Measurements from ENCODE around the gene TRAPPC12. TPM values are rescaled to one million over a fixed set of nuclear protein-coding genes. Genes with fewer than 3 reads are reported as not detected.
A peak's percentile ranks its signal among the peaks of the same experiment; 100 is the strongest.
"Not testable (repeated sequence)": the region's sequence is repeated elsewhere in the genome, so short reads cannot be mapped to it uniquely, and the experiment has no call there.

Gene TRAPPC12
- total RNA-seq, 2 experiments from 2014 or later, result 49.8 to 64.0 TPM

DNA sequence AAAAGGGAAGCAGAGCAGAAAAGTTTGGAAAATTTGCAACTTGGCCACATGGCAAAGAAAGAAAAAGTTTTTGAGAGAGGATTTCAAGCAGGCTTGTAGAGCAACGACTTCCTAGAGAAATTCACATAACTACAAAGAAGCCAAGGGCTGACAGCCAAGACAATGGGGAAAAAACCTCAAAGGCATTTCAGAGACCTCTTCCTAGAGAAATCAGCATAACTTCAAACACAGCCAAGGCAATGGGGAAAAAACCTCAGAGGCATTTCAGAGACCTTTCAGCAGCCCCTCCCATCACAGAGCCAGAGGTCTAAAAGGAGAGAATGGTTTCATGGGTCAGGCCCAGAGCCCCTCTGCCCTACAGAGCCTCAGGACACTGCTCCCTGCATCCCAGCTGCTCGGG, 132.6 kb downstream of the TRAPPC12 start:
- Mint-ChIP-seq H3K36me3 (ENCODE audit: low read depth) (peaks cover 92% of the 10 kb centered on the region), H3K9me3 (peaks cover 6% of the 10 kb centered on the region), H3K27ac (no peak overlapping the region), H3K27me3 (no peaks in the 10 kb centered on the region), H3K4me1 (ENCODE audit: low read depth) (peaks cover 24% of the 10 kb centered on the region), H3K4me3 (no peak overlapping the region)
- ChIA-PET POLR2A (no interaction called here), CTCF (no interaction called here)
- Histone ChIP-seq H3K27ac (ENCODE audit: low read depth in 1 of 2, low read length in 2 of 2) (no peak overlapping the region), H3K4me1 (ENCODE audit: insufficient read depth, low read length) (no peaks in the 10 kb centered on the region), H3K36me3 (ENCODE audit: insufficient read depth, low read length) (peaks cover 36% of the 10 kb centered on the region), H3K9me3 (ENCODE audit: control insufficient read depth in 1 of 2, insufficient read depth in 1 of 2, low read length in 2 of 2) (peaks cover 0 to 12% of the 10 kb centered on the region in 2 experiments), H3K27me3 (ENCODE audit: control insufficient read depth in 1 of 2, insufficient read depth in 2 of 2, low read length in 2 of 2) (no peaks in the 10 kb centered on the region), H3K4me3 (ENCODE audit: low read length) (no peak overlapping the region)
- TF ChIP-seq, protein P1, sequence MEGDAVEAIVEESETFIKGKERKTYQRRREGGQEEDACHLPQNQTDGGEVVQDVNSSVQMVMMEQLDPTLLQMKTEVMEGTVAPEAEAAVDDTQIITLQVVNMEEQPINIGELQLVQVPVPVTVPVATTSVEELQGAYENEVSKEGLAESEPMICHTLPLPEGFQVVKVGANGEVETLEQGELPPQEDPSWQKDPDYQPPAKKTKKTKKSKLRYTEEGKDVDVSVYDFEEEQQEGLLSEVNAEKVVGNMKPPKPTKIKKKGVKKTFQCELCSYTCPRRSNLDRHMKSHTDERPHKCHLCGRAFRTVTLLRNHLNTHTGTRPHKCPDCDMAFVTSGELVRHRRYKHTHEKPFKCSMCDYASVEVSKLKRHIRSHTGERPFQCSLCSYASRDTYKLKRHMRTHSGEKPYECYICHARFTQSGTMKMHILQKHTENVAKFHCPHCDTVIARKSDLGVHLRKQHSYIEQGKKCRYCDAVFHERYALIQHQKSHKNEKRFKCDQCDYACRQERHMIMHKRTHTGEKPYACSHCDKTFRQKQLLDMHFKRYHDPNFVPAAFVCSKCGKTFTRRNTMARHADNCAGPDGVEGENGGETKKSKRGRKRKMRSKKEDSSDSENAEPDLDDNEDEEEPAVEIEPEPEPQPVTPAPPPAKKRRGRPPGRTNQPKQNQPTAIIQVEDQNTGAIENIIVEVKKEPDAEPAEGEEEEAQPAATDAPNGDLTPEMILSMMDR (IDR thresholded peaks at IDR 0.05), result no peak
- intact Hi-C loops (cut with DNase I, micrococcal nuclease), result loop anchor here in 1 of 2 experiments (10.0 kb wide), 1 partner anchor 897 kb away; no protein-coding TSS in a partner anchor
- DNase-seq, result no peak
- no peak for ATAC-seq (ENCODE audit: poor library complexity)

DNA sequence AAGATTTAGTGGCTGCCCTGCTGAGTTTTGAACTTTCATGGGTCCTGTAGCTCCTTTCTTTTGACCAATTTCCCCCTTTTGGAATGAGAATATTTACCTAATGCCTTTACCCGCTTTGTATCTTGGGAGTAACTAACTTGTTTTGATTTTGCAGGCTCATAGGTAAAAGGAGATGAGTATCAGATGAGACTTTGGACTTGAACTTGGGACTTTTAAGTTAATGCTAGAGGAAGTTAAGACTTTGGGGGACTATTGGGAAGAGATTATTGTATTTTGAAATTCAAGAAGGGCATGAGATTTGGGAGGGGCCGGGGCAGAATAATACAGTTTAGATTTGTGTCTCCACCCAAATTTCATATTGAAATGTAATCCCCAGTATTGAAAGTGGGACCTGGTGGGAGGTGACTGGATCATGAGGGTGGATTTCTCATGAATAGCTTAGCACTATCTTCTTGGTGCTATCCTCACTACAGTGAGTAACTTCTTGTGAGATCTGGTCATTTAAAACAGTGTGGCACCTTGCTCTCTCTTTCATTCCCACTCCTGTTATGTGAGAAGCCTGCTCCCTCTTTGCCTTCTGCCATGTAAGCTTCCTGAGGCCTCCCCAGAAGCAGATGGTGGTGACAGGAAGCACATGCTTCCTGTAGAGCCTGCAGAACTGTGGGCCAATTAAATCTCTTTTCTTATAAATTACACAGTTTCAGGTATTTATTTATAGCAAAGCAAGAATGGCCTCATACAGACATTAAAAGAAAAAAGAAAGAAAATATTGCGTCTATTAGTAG, 133.7 kb downstream of the TRAPPC12 start:
- Histone ChIP-seq H3K4me1 (ENCODE audit: insufficient read depth, low read length) (peaks cover 3% of the 10 kb centered on the region), H3K4me3 (ENCODE audit: low read length) (no peak overlapping the region), H3K9me3 (ENCODE audit: control insufficient read depth in 1 of 2, insufficient read depth in 1 of 2, low read length in 2 of 2) (peaks cover 0 to 12% of the 10 kb centered on the region in 2 experiments), H3K27me3 (ENCODE audit: control insufficient read depth in 1 of 2, insufficient read depth in 2 of 2, low read length in 2 of 2) (no peaks in the 10 kb centered on the region), H3K36me3 (ENCODE audit: insufficient read depth, low read length) (peaks cover 36% of the 10 kb centered on the region), H3K27ac (ENCODE audit: low read depth in 1 of 2, low read length in 2 of 2) (no peak overlapping the region)
- intact Hi-C loops (cut with DNase I, micrococcal nuclease), result loop anchor here in 1 of 2 experiments (10.0 kb wide), 1 partner anchor 898 kb away; no protein-coding TSS in a partner anchor
- ChIA-PET POLR2A (no interaction called here), CTCF (no interaction called here)
- ATAC-seq (ENCODE audit: poor library complexity) (no peak), DNase-seq (no peak)
- TF ChIP-seq, protein P1 (IDR thresholded peaks at IDR 0.05), result no peak
- peaks cover 33% of the 10 kb centered on the region for H3K4me1 Mint-ChIP-seq (ENCODE audit: low read depth)
- H3K9me3 Mint-ChIP-seq, result peaks cover 6% of the 10 kb centered on the region
- H3K36me3 Mint-ChIP-seq (ENCODE audit: low read depth), result peaks cover 91% of the 10 kb centered on the region
- H3K27me3 Mint-ChIP-seq, result no peaks in the 10 kb centered on the region
- H3K4me3 Mint-ChIP-seq, result no peak overlapping the region
- no peak overlapping the region for H3K27ac Mint-ChIP-seq

DNA sequence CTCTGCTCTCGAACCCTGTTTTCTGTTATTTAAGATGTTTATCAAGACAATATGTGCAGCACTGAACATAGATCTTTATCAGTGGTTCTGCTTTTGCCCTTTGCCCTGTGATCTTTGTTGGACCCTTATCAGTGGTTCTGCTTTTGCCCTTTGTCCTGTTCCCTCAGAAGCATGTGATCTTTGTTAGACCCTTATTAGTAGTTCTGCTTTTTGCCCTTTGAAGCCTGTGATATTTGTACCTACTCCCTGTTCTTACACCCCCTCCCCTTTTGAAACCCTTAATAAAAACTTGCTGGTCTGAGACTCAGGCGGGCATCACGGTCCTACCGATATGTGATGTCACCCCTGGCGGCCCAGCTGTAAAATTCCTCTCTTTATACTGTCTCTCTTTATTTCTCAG, 135.9 kb downstream of the TRAPPC12 start:
- ATAC-seq (ENCODE audit: poor library complexity); H3K4me3 Mint-ChIP-seq; DNase-seq; H3K27me3 ChIP-seq (ENCODE audit: control insufficient read depth in 1 of 2, insufficient read depth in 2 of 2, low read length in 2 of 2); POLR2A ChIA-PET; H3K4me3 ChIP-seq (ENCODE audit: low read length); H3K9me3 Mint-ChIP-seq; H3K27ac ChIP-seq (ENCODE audit: low read depth in 1 of 2, low read length in 2 of 2); CTCF ChIA-PET; H3K27me3 Mint-ChIP-seq: not testable (repeated sequence)
- peaks cover 81% of the 10 kb centered on the region for H3K36me3 Mint-ChIP-seq (ENCODE audit: low read depth)
- peaks cover 33% of the 10 kb centered on the region for H3K36me3 ChIP-seq (ENCODE audit: insufficient read depth, low read length)
- intact Hi-C loops (cut with DNase I, micrococcal nuclease), result loop anchor here in 1 of 2 experiments (10.0 kb wide), 1 partner anchor 901 kb away; no protein-coding TSS in a partner anchor
- H3K27ac Mint-ChIP-seq, result peak overlapping the region; percentile 6
- peaks cover 0 to 12% of the 10 kb centered on the region in 2 experiments for H3K9me3 ChIP-seq (ENCODE audit: control insufficient read depth in 1 of 2, insufficient read depth in 1 of 2, low read length in 2 of 2)
- H3K4me1 Mint-ChIP-seq (ENCODE audit: low read depth), result peaks cover 43% of the 10 kb centered on the region
- peaks cover 16% of the 10 kb centered on the region for H3K4me1 ChIP-seq (ENCODE audit: insufficient read depth, low read length)

Measured in CD4-positive, alpha-beta T cell (primary cell).